Activated CD4-positive, alpha-beta T cell treated with anti-CD3 and anti-CD28 coated beads, Interleukin-2, Interleukin-4, amounts not matched to agents 100 ng/mL and 50 ng/mL, durations not matched to agents 16 hours and 8 hours (primary cell): Measurements from ENCODE around the gene SLC25A39.
"Not testable (repeated sequence)": the region's sequence is repeated elsewhere in the genome, so short reads cannot be mapped to it uniquely, and the experiment has no call there.

ENCODE experiments used
- DNase-seq: peaks from one replicate; pipeline ENCODE4 v3.0.0-alpha.2; 2020; ENCODE audit warnings: low spot score

Gene SLC25A39

DNA sequence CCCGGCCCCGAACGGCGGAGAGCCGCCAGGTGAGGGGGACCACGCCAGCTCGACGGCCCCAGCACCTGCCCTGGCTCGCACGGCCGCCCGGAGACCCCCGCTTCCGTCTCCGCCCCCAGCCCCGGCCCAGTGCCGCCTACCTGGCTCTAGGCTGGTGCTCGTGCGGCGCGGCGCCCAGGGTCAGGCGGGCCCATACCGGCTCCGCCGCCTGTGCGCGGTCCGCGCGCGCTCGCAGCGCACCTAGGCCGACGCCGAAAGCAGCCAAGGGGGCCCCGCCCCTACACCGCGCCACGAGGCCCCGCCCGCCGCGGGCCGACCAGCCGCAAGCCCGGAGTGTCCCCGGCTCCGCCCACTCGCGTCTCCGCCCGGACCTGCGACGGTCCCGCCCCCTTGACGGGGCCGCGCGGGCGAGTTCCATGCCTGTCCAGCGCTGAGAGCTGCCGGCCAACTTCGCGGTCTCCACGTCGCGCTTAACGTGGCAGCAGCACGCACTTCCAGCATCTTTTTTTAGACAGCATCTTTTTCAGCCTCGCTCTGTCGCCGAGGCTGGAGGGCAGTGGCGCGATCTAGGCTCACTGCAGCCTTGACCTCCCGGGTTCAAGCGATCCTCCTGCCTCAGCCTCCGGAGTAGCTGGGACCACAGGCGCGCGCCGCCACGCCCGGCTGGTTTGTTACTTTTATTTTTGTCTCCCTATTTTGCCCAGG, at the start of gene SLC25A39:
TSS of gene SLC25A39 (minus strand) at position 253 of the 705 bp plus-strand sequence. CDS start 1,261 bp downstream, outside the sequence.
- DNase-seq = peak; percentile 95

- DNase-seq = no peak
Measured at GRCh38 chr17:44372036-44372435, 47.4 kb upstream of the SLC25A39 start.

- not testable (repeated sequence) for DNase-seq
Measured at GRCh38 chr17:44369414-44370023, 44.9 kb upstream of the SLC25A39 start.

DNA sequence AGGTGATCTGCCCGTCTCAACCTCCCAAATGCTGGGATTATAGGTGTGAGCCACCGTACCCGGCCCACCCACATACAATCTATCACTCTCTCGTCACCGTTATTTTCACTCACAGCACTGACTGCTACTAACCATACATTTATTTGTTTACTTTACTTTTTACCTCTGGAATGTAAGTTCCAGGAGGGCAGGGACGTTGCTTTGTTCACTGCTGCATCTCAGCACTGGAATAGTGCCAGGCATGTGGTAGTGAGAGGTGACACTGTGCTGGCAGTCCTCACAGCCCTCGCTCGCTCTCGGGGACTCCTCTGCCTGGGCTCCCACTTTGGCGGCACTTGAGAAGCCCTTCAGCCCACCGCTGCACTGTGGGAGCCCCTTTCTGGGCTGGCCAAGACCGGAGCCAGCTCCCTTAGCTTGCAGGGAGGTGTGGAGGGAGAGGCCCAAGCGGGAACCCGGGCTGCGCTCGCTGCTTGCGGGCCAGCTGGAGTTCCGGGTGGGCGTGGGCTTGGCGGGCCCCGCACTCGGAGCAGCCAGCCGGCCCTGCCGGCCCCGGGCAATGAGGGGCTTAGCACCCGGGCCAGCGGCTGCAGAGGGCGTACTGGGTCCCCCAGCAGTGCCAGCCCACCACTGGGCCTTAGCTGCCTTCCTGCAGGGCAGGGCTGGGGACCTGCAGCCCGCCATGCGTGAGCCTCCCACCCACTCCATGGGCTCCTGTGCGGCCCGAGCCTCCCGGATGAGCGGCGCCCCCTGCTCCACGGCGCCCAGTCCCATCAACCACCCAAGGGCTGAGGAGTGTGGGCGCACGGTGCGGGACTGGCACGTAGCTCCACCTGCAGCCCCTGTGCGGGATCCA, 44.0 kb upstream of the SLC25A39 start:
- not testable (repeated sequence) for DNase-seq

DNA sequence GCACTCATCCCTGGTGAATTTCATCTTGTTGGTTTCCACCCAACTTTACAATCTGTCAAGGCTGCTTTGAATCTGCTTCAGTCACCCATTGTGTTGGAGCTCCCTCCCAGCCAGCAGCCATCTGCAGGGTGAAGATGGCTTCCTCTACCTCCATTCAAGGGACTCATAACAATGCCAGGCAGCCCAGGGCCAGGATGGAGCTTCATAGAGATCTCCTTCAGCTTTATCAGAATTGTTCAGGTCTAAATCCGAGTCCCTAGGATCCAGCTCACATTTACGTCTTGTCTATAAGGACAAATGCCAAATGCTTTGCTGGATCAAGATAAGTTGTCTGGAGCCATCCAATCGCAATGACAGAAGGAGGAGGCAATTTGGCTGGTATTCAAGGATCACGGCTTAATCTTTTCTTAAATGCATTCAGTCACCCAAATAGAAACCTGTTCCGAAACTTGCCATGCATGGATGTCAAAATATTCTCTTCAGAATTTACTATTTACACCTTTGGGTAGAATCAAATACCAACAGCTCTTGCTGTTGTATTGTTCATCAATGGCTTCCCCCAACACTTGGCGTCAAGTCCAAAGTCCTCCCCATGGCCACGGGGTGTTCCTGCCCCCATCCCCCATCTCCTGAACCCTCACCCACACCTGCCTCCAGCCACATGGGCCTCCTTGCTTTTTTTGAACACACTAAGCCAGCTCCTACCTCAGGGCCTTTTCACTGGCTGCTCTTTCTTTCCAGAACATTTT, 42.8 kb upstream of the SLC25A39 start:
- no peak for DNase-seq

GRCh38 chr17:44365051-44365450, 40.4 kb upstream of the SLC25A39 start:
- not testable (repeated sequence) for DNase-seq

DNA sequence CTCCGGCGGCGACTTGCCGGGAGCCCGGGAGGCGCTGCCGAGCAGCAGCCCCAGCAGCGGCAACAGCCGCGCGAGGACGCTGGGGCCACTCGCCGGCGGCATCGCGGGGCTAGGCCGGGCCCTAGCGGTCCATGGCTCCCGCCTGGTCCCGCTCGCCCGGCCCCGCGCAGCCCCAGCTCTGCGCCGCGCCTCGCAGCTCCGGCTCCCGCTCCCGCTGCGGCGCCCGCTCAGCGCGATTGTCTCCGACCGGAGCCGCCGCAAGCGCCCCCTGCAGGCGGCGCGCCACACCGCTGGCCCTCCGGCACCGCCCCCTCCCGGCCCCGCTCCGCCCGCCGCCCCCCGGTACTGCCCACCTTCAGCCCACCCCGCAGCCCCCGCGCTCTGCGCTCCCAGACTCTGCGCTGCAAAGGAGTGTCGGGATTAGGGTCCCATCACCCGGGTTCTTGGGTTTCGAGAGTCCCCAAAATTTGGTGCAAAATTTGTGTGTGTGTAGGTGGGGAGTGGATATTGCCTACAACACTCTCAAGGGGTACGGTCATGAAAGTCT, 39.1 kb upstream of the SLC25A39 start, which contains the start of gene FAM171A2:
TSS of gene FAM171A2 (minus strand) at position 241 of the 547 bp plus-strand sequence. CDS start at position 102, 139 bp downstream.
- DNase-seq = peak; percentile 53

- no peak for DNase-seq
Measured at GRCh38 chr17:44362949-44363612, 38.5 kb upstream of the SLC25A39 start.

DNA sequence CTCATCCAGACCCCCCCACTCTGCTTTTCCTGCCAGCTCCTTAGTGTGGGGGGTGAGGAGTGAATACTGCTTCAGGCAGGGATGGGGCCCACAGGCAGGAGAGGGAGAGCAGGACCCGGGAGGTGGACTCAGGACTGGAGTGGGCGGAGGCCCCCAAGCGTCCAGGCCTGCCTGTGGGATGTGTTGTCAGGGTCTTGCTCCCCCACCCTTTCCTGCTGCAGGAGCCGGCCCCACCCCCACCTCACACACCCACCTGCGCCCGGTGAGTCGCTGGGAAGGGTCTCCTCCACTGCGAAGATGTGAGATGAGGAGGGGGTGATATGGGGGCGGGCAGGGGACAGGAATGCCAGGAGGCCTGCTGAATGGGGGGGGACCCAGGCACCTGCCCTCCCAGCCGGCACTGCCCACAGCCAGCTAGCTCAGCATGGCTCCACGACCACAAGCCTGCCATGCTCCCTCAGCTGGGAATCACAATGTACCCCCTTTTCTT, 37.9 kb upstream of the SLC25A39 start:
- DNase-seq = no peak

- no peak for DNase-seq
Measured at GRCh38 chr17:44361292-44362260, 37.0 kb upstream of the SLC25A39 start.

DNA sequence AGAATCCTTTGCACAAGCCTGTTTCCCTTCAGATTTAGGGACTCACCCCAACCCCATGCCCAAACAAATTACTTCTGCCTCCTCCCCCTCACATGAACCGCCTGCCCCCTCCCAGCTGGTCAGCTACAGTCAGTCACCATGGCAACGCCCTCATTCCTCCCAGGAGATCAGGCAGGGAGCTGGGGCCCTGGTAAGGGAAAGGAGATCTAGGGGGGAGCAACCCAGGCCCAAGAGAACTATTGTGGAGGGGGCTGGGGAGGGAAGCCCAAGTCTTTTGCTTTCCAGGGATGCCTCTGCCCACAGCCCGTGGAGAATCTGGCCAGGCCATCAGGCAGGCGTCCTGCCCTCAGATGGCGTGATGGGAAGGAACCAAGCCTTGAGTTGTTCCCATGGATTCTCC, 36.2 kb upstream of the SLC25A39 start:
- DNase-seq = no peak

GRCh38 chr17:44360144-44360533, 35.5 kb upstream of the SLC25A39 start:
- no peak for DNase-seq

DNA sequence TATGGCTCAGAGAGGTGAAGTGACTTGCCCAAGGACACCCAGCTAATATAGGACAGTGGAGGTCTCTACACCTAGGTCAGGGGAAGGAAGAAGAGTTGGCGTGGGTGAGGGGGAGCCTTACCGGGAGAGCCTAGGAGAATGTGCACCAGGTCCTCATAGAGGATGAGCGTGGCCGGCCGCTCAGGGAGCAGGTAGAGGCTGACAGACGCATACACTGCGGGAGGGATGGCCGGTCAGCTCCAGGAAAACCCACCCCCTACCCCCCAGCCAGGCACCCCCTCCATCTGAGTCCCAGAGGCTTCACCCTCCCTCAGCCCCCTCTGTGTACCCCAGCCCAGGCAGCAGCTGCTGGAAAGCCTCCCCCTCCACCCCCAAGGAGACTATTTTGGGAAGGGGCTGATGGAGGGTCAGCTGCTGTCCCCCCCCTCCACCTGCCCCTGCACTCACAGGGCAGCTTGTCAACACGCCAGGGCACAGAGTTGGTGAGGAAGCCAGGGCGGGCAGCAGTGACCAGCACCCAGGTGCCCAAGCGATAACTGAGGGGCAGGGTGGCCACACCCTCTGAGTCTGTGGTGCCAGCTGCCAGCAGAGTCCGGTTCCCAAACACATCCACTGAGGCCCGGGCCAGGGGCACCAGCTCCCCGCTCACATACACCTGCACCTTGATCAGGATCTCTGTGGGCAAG, 35.0 kb upstream of the SLC25A39 start:
- no peak for DNase-seq

DNA sequence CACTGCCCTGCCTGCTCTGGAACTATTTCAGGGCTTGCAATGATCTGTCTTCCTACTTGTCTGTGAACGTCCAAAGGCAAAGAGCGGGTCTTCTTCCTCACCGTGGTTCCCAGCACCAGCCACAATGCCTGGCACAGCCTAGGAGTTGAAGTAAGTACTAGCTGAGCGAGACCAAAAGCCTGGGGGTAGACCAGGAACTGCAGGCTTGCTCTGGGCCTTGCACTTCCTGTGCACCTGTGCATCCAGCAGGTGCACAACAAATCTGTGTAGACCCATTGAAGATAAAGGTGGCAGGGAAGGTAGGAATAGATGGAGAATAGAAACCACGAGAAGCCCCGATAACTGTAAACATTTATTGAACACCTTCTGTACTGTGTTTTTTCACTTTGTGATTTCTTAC, 34.4 kb upstream of the SLC25A39 start:
- DNase-seq = no peak

GRCh38 chr17:44358066-44358465, 33.4 kb upstream of the SLC25A39 start:
- no peak for DNase-seq

- DNase-seq = no peak
Measured at GRCh38 chr17:44356241-44356640, 31.6 kb upstream of the SLC25A39 start.

- DNase-seq = no peak
Measured at GRCh38 chr17:44355642-44356099, 31.0 kb upstream of the SLC25A39 start.

GRCh38 chr17:44354582-44355561, 30.2 kb upstream of the SLC25A39 start:
- peak; percentile 41 for DNase-seq
